Activated CD8-positive, alpha-beta T cell treated with anti-CD3 and anti-CD28 coated beads for 36 hours (primary cell): ENCODE measurements around the gene CCDC192. TPM values are rescaled to one million over a fixed set of nuclear protein-coding genes. Genes with fewer than 3 reads are reported as not detected.
"Not testable (repeated sequence)": the region's sequence is repeated elsewhere in the genome, so short reads cannot be mapped to it uniquely, and the experiment has no call there.

Experiments used
- ATAC-seq: fragments of 200-7000 bp; cut with Tn5 transposase; one replicate; pipeline ENCODE4 v1.10.0; 2021; ENCODE audit warnings: mild to moderate bottlenecking, moderate library complexity
- CTCF ChIA-PET: fragments of 350-600 bp; sonication (Branson Sonifier 250); formaldehyde crosslinking; loops from one replicate; lab custom pipeline; 2021; ENCODE audit warnings: antibody characterized with exemption; lab: Charles Lee
- POLR2A ChIA-PET: fragments of 350-600 bp; sonication (Branson Sonifier 250); formaldehyde crosslinking; loops from one replicate; lab custom pipeline; 2021; ENCODE audit warnings: antibody characterized with exemption; lab: Charles Lee
- DNase-seq: peaks from one replicate; pipeline ENCODE4 v3.0.0-alpha.2; 2020
- H3K27ac Mint-ChIP-seq: one replicate; pipeline ENCODE4 v1.8.0; 2021; ENCODE audit warnings: mild to moderate bottlenecking, mixed read lengths
- H3K27me3 Mint-ChIP-seq: one replicate; pipeline ENCODE4 v1.8.0; 2021; ENCODE audit warnings: mixed read lengths
- H3K36me3 Mint-ChIP-seq: one replicate; pipeline ENCODE4 v1.8.0; 2021; ENCODE audit warnings: low read depth, mixed read lengths
- H3K4me1 Mint-ChIP-seq: one replicate; pipeline ENCODE4 v1.8.0; 2021; ENCODE audit warnings: low read depth, mixed read lengths
- H3K4me3 Mint-ChIP-seq: one replicate; pipeline ENCODE4 v1.8.0; 2021; ENCODE audit warnings: mild to moderate bottlenecking, moderate library complexity, mixed read lengths
- H3K9me3 Mint-ChIP-seq: one replicate; pipeline ENCODE4 v1.8.0; 2021; ENCODE audit warnings: mixed read lengths
- intact Hi-C: fragments of 100-400 bp; cut with micrococcal nuclease; formaldehyde crosslinking; loops from one replicate; pipeline ENCODE4 v1.10.0; 2022
- total RNA-seq, 2 experiments: library from RNA; stranded (reverse); gene quantifications; one replicate each; pipeline ENCODE4 v1.2.3, GENCODE V29; 2021
- TF ChIP-seq, protein P1 (sequence below): fragments of 200-600 bp; IDR thresholded peaks from one replicate; pipeline ENCODE4 v1.8.0; 2022; ENCODE audit warnings: antibody characterized with exemption, mild to moderate bottlenecking

Gene CCDC192
- total RNA-seq, 2 experiments from 2014 or later, result not detected

DNA sequence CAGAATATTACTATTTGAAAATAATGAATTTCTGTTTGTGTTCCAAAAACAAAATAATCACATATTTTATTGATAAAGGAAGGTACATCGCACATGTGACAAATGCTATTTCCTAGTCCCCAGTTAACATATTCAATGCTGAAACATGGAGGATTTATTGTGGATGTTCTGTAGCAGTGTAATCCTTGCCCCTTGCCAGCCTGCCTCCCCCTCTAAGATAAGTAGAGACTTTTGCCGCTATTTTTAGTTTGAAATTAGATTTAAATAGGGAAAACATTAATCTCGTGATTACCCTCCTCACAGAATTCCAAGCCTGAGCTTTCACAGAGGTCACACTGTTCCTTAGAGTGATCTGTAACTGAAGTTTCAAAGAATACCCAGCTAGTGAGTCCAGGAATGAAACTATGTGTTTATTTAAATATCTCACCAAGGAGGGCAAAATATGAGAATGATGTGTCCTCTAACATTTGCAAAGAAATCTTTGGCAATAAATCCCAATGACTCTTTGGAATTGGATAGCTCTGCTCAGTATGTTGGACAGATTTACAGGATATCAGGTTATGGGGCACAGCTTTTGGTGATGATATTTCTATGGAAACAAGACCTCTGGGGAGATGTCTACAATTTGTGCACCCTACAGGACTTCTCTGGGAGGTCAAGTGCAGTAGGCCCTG, 37.0 kb upstream of the CCDC192 start:
- intact Hi-C loops, result no loop called here
- POLR2A ChIA-PET, result no interaction called here
- Mint-ChIP-seq H3K4me1 (no peaks in the 10 kb centered on the region), H3K9me3 (no peaks in the 10 kb centered on the region), H3K4me3 (no peak overlapping the region), H3K27ac (no peak overlapping the region), H3K36me3 (no peaks in the 10 kb centered on the region), H3K27me3 (peaks cover 1% of the 10 kb centered on the region)
- TF ChIP-seq, protein P1, sequence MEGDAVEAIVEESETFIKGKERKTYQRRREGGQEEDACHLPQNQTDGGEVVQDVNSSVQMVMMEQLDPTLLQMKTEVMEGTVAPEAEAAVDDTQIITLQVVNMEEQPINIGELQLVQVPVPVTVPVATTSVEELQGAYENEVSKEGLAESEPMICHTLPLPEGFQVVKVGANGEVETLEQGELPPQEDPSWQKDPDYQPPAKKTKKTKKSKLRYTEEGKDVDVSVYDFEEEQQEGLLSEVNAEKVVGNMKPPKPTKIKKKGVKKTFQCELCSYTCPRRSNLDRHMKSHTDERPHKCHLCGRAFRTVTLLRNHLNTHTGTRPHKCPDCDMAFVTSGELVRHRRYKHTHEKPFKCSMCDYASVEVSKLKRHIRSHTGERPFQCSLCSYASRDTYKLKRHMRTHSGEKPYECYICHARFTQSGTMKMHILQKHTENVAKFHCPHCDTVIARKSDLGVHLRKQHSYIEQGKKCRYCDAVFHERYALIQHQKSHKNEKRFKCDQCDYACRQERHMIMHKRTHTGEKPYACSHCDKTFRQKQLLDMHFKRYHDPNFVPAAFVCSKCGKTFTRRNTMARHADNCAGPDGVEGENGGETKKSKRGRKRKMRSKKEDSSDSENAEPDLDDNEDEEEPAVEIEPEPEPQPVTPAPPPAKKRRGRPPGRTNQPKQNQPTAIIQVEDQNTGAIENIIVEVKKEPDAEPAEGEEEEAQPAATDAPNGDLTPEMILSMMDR, result no peak
- no peak for ATAC-seq
- CTCF ChIA-PET, result no interaction called here
- no peak for DNase-seq

DNA sequence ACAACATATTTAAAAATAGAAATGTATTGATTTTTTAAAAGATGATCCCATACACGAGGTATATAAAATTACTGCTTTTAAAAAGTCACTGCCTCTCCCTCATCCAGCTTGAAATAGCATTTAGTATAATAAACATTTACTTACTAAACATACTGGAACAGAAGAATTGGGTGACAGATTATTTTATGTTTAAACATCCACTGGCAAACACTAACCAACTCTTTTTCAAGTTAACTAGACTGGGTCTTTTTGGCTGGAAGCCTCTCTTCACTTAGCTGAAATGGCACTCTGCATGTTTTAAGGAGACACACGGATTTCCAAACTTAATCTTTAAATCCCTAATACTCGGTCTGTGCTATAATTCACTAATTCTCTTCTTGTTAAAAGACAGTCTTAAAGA, 35.3 kb upstream of the CCDC192 start:
- TF ChIP-seq, protein P1, result no peak
- ChIA-PET CTCF (no interaction called here), POLR2A (no interaction called here)

DNA sequence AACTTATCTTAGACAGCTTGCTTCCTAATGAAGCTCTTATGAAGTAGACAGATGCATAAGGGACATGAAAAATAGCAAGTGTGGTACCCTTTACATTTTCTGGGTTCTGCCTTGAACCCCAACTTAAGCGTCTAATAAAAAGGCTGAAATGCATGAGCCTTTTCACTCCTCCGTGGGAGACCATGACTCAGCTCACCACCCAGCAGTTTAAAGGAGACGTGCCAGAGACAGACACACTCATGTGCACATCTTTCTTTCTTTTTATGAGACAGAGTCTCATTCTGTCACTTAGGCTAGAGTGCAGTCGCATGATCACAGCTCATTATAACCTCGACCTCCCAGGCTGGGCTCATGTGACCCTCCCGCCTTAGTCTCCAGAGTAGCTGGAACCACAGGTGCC, 32.0 kb upstream of the CCDC192 start:
- TF ChIP-seq, protein P1, result no peak
- CTCF ChIA-PET, result no interaction called here
- peaks cover 1% of the 10 kb centered on the region for H3K27me3 Mint-ChIP-seq
- no peak overlapping the region for H3K27ac Mint-ChIP-seq
- POLR2A ChIA-PET, result no interaction called here
- DNase-seq (no peak), ATAC-seq (no peak)
- H3K4me1 Mint-ChIP-seq, result no peaks in the 10 kb centered on the region
- H3K36me3 Mint-ChIP-seq, result no peaks in the 10 kb centered on the region
- H3K9me3 Mint-ChIP-seq, result no peaks in the 10 kb centered on the region
- intact Hi-C loops, result no loop called here
- no peak overlapping the region for H3K4me3 Mint-ChIP-seq

More for the DNA sequence above, 35.3 kb upstream of the CCDC192 start:
- H3K27me3 Mint-ChIP-seq, result peaks cover 1% of the 10 kb centered on the region
- H3K9me3 Mint-ChIP-seq, result no peaks in the 10 kb centered on the region
- H3K4me3 Mint-ChIP-seq, result no peak overlapping the region
- H3K27ac Mint-ChIP-seq, result no peak overlapping the region
- no peaks in the 10 kb centered on the region for H3K4me1 Mint-ChIP-seq
- no peak for DNase-seq
- H3K36me3 Mint-ChIP-seq, result no peaks in the 10 kb centered on the region
- intact Hi-C loops, result no loop called here
- no peak for ATAC-seq

DNA sequence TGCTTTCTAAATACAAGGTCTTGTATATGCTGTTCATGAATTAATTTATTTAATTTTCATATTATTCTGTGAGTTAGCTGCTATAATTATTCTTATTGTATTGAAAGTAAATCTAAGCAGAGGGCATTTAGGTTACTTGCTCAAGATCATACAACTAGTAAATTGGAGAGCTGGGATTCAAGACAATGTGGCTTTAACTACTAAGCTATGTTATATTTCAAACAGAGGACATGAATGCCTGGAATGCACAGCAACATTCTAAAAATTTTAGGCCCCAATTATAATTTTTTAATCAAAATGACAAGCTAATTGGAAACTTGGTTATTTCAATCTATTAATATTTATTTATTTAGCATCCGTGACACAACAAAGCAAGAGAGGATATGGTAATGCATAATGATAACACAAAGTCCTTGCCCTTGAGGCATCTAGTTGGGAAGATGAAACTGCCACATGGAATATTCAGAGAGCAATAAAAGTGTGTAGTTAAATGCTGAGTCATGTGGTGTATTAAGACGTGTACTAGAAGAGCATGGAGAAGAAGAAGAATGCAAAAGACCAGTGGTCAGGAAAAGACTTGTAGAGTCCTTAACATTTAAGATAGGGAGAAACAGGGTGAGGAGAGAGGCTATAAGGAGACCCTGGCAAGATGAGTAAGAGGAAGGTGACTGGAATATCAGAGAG, 29.9 kb upstream of the CCDC192 start:
- Mint-ChIP-seq H3K4me1 (no peaks in the 10 kb centered on the region), H3K4me3 (no peak overlapping the region), H3K36me3 (no peaks in the 10 kb centered on the region), H3K27ac (no peak overlapping the region), H3K9me3 (no peaks in the 10 kb centered on the region), H3K27me3 (peaks cover 3% of the 10 kb centered on the region)
- DNase-seq (no peak), ATAC-seq (no peak)
- CTCF ChIA-PET, result no interaction called here
- POLR2A ChIA-PET, result no interaction called here
- intact Hi-C loops, result no loop called here
- TF ChIP-seq, protein P1, result no peak

DNA sequence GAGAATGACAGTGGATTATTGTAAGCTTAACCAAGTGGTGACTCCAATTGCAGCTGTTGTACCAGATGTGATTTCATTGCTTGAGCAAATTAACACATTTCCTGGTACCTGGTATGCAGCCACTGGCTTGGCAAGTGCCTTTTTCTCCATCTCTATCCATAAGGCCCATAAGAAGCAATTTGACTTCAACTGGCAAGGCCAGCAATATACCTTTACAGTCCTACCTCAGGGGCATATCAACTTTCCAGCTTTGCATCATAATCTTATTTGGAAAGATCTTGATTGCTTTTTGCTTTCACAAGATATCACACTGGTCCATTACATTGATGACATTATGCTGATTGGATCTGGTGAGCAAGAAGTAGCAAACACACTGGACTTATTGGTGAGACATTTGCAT, 26.2 kb upstream of the CCDC192 start:
- H3K4me1 Mint-ChIP-seq, H3K36me3 Mint-ChIP-seq, H3K27me3 Mint-ChIP-seq, DNase-seq, H3K4me3 Mint-ChIP-seq, H3K27ac Mint-ChIP-seq, H3K9me3 Mint-ChIP-seq, CTCF ChIA-PET, intact Hi-C loops, ATAC-seq, POLR2A ChIA-PET: not testable (repeated sequence)

DNA sequence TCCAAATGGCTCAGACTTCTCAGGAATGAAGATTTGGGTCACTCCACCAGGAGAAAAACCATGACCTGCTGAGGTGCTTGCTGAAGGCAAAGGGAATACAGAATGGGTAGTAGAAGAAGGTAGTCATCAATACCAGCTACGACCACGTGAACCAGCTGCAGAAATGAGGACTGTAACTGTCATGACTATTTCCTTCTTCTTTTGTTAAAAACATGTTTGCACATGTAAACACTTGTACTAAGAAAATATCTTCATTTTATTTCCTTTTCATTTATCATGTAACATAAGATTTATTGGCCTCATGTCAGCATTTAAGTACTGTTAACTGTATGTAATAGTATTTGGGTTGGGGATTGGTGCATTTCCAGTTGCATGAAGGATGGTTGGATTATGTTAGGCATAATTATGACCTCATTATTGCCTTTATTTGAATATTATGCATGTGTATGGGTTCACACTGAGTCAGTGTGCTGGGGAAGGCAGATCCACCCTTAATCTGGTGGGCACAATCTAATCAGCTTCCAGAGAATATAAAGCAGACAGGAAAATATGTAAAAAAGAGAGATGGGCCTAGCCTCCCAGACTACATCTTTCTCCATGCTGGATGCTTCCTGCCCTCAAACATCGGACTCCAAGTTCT, 23.4 kb upstream of the CCDC192 start:
- intact Hi-C loops, POLR2A ChIA-PET, H3K9me3 Mint-ChIP-seq, H3K4me1 Mint-ChIP-seq, H3K4me3 Mint-ChIP-seq, DNase-seq, H3K27ac Mint-ChIP-seq, H3K27me3 Mint-ChIP-seq, CTCF ChIA-PET, H3K36me3 Mint-ChIP-seq, ATAC-seq: not testable (repeated sequence)
